PC-9 (cell line): ENCODE data around the gene RFPL3.

Experiments
- CTCF ChIP-seq: fragments of 200-600 bp; sonication (generic); conservative IDR thresholded peaks from 2 replicates; pipeline ENCODE4 v1.6.1; 2017; ENCODE audit warnings: mixed run types, antibody characterized with exemption, mild to moderate bottlenecking, moderate library complexity
- EZH2 ChIP-seq: fragments of 200-600 bp; sonication (generic); IDR thresholded peaks from 2 replicates; pipeline ENCODE4 v1.8.0; 2017; ENCODE audit warnings: antibody characterized with exemption, low read depth

- TF ChIP-seq EZH2 (no peak), CTCF (no peak)
These were observed 23.3 kb downstream of the RFPL3 start for GRCh38 chr22:32380991-32381390.
